HL-60/S4 treated with phorbol 12-myristate 13-acetate at 8.2 ng/mL for 4 days and 3 days (cell line): ENCODE data around the gene PNPT1.
"Not testable (repeated sequence)": the region's sequence is repeated elsewhere in the genome, so short reads cannot be mapped to it uniquely, and the experiment has no call there.

Source experiments
- in situ Hi-C: fragments of 300-500 bp; cut with MboI; formaldehyde crosslinking; loops from 2 replicates; pipeline ENCODE4 v1.15.0; 2022; ENCODE audit warnings: low sequenced_read_pairs

PNPT1 gene

GRCh38 chr2:55598056-55598795 is 95.4 kb downstream of the PNPT1 start:
- in situ Hi-C loops = no loop called here

DNA sequence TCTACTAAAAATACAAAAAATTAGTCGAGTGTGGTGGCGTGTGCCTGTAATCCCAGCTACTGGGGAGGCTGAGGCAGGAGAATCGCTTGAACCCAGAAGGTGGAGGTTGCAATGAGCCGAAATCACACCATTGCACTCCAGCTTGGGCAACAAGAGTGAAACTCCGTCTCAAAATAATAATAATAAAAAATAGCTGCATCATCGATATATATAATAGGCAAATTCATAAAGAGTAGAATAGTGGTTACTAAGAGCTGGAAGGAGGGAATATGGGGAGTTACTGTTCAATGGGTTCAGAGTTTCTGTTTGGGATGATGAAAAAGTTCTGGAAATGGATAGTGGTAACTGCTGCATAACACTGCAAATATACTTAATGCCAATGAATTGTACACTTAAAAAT is 96.8 kb downstream of the PNPT1 start:
- in situ Hi-C loops = not testable (repeated sequence)

DNA sequence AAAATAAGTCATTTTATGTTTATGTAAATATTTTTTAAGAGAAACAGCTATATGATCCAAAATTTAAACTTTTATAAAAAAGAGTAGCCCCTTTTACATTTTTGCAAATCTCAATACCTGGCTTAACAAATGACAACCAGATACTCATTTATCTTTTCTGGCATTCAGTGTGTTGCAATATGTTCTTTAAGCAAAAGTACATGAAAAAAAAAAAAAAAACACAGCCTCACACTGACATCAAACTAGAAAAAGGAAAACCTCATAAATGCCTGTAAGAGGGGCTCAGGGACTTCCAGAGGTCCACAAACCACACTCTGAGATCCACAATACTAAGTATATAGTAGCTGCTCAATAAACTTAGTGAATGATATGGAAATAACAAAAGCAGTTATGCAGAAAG is 98.1 kb downstream of the PNPT1 start:
- in situ Hi-C loops = no loop called here

DNA sequence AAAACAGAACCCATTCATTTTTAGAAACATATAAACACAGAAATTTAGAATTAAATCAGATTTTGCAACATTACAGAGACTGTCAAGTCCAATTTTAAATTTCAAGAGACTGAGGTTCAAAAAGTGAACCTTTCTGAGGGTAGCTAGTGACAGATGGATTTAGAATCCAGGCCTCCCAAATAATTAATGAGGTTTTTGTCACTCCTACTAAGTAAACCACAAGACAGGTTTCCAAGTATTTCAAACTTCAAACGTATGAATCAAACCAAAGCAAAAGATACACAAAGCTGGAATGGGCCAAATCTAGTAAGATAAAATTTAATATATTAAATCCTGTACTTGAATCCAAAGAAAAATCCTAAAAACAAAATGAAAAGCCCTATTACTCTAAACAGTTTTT is 101.5 kb downstream of the PNPT1 start:
- in situ Hi-C loops = no loop called here

- in situ Hi-C loops = no loop called here
Measured at GRCh38 chr2:55590810-55591440, 102.7 kb downstream of the PNPT1 start.

DNA sequence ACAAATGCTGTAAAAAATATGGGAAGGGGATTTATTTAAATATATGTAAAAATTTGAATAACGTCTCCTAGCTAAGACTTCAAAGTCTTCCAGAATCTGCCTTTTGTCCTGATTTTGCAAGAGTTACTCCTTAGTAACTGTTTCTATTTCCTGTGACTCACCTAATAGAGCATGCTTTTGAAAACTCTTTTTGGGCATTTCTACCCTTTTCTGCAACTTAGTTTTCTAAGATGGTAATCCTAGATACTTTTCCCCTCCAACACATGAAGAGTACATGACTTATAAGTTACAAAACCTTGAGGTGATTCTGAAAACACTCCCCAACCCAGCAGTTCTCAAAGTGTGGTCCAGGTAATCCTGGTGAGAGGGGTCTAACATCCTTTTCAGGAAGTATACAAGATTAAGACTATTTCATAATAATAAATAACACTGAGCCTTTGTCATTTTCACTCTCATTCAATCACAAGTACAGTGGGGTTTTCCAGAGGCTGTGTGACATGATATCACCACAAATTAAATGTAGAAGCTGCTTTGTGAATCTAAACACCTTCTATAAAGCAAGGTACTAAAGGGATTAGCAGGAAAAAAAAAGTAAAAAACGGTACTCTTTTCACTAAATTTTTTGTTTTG is 108.1 kb downstream of the PNPT1 start:
- in situ Hi-C loops = no loop called here
